ENCODE results near the gene WDR76.

DNA sequence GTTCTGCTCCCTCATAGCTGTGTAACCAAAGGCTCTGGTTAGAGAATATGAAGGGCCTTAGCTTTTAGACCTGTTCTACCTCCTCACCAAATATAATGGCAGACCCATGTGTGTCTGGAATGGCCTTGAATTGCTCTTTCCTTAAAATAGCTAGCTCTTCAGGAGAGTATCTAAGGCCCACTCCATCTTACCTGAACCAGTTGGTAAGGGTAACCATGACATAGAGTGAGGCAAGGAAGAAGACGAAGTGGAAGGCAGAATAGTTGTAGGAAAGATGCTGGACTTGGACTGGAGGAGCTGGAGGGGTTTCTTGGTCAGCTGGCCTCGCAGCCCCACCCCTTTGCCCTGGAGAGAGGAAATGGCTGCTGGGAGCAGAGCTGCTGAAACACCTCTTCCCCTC is 31.6 kb upstream of the WDR76 start:
- TF ChIP-seq CTCF (conservative IDR thresholded peaks at IDR 0.05) (no peak), EZH2 (IDR thresholded peaks at IDR 0.05; ENCODE audit: low read depth) (no peak)

Data from PC-9 (cell line).